Uterus (tissue), 4 donors: ENCODE data around the gene CD1D. TPM values are rescaled to one million over a fixed set of nuclear protein-coding genes. Genes with fewer than 3 reads are reported as not detected.

Experiments used
- DNase-seq, 2 donors: peaks; one replicate each; pipeline ENCODE4 v3.0.0-alpha.2; 2019 to 2020
- H3K27ac ChIP-seq, 2 donors: fragments of 200-600 bp; sonication (generic); 1 replicate in 1 of 2; 2 replicates in 1 of 2; pipeline ENCODE4 v1.5.1; 2016 to 2018
- H3K27me3 ChIP-seq, 2 donors: fragments of 200-600 bp; sonication (generic); one replicate each; pipeline ENCODE4 v1.5.1; 2018 to 2019; ENCODE audit warnings: control low read depth in 1 of 2
- H3K36me3 ChIP-seq, 2 donors: fragments of 200-600 bp; sonication (generic); one replicate each; pipeline ENCODE4 v1.5.1; 2019; ENCODE audit warnings: control low read depth in 1 of 2
- H3K4me1 ChIP-seq, 2 donors: fragments of 200-600 bp; sonication (generic); one replicate each; pipeline ENCODE4 v1.5.1; 2018 to 2019; ENCODE audit warnings: control low read depth in 1 of 2
- H3K4me3 ChIP-seq, 2 donors: fragments of 200-600 bp; sonication (generic); 1 replicate in 1 of 2; 2 replicates in 1 of 2; pipeline ENCODE4 v1.5.1; 2018 to 2019; ENCODE audit warnings: mild to moderate bottlenecking in 1 of 2
- H3K9me3 ChIP-seq, 2 donors: fragments of 200-600 bp; sonication (generic); one replicate each; pipeline ENCODE4 v1.5.1; 2019; ENCODE audit warnings: control low read depth in 1 of 2
- POLR2A ChIP-seq, 2 donors: fragments of 450-650 bp; IDR thresholded peaks; one replicate each; pipeline ENCODE4 v1.6.1; 2016; ENCODE audit warnings: antibody characterized with exemption in 2 of 2, mild to moderate bottlenecking in 1 of 2, moderate library complexity in 1 of 2
- intact Hi-C: fragments of 100-400 bp; cut with DNase I; formaldehyde crosslinking; loops from one replicate; pipeline ENCODE4 v1.15.1; 2023; ENCODE audit warnings: low total_unique reads
- total RNA-seq, 4 donors: library from RNA; depleted of rRNA in 3 of 4; stranded (reverse); fragments of >200 nt in 3 of 4; gene quantifications; one replicate each; pipeline versions ENCODE4 v1.1.0 to v1.2.4, GENCODE V29; 2014 to 2023
- TF ChIP-seq, protein P1 (sequence below), 4 experiments: fragments of 200-600 bp in 2 of 4; fragments of 450-650 bp in 2 of 4; sonication (generic) in 2 of 4; IDR thresholded peaks; one replicate each; pipeline ENCODE4 v1.5.1; 2016 to 2019; ENCODE audit warnings: antibody characterized with exemption in 4 of 4, mild to moderate bottlenecking in 2 of 4, moderate library complexity in 1 of 4
- donor health status: DM: yes; HTN: yes; CAD: no.

Gene CD1D
- total RNA-seq, 4 donors from 2014 or later = 1.5 to 3.4 (median 1.8) TPM

DNA sequence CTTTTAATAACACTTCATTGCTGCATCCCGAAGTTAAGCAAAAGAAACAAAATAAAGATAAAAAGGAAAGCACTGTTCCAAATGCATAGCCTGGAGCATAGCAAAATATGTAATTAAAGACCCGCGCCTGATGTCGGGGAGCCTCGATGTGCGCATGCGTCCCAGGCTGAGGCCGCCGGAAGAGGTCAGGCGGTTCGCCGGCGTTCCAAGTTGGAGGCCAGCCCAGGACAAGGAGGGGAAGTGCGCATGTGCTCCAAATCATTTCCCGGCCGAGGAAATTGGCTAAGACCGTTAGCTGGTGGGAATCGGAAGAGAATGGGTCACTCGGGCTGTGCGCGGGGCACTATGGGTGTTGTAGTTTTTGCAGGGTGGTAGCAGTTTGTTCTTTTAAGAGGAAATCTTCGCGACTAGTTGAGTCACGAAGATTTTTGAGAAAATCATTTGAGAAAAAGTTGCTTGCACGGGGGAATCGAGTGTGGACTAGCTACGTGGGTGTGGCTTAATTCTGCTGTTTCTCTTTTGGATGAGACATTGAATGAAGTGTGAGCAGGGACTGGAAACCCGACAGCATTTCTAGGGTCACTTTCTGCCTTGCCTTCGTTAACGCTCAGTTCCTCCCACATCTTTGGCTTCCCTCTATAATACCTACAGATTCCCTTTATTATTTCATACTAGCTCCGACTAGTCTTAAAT is 31.0 kb upstream of the CD1D start:
- peak; percentile 97 to 98 for DNase-seq
- H3K27ac ChIP-seq = peak overlapping the region; percentile 65 to 76
- intact Hi-C loops = no loop called here
- H3K27me3 ChIP-seq = no peaks in the 10 kb centered on the region
- H3K4me1 ChIP-seq = peaks cover 0 to 5% of the 10 kb centered on the region in 2 donors
- no peaks in the 10 kb centered on the region for H3K36me3 ChIP-seq
- TF ChIP-seq POLR2A (IDR thresholded peaks at IDR 0.05) = peak in 1 of 2 donors; percentile 9
- TF ChIP-seq, protein P1, sequence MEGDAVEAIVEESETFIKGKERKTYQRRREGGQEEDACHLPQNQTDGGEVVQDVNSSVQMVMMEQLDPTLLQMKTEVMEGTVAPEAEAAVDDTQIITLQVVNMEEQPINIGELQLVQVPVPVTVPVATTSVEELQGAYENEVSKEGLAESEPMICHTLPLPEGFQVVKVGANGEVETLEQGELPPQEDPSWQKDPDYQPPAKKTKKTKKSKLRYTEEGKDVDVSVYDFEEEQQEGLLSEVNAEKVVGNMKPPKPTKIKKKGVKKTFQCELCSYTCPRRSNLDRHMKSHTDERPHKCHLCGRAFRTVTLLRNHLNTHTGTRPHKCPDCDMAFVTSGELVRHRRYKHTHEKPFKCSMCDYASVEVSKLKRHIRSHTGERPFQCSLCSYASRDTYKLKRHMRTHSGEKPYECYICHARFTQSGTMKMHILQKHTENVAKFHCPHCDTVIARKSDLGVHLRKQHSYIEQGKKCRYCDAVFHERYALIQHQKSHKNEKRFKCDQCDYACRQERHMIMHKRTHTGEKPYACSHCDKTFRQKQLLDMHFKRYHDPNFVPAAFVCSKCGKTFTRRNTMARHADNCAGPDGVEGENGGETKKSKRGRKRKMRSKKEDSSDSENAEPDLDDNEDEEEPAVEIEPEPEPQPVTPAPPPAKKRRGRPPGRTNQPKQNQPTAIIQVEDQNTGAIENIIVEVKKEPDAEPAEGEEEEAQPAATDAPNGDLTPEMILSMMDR (IDR thresholded peaks at IDR 0.05) = peak in 1 of 4 experiments; percentile 26
- H3K4me3 ChIP-seq = peak overlapping the region; percentile 32 to 43
- no peaks in the 10 kb centered on the region for H3K9me3 ChIP-seq

GRCh38 chr1:158150523-158150922 is 30.2 kb upstream of the CD1D start:
- Histone ChIP-seq H3K9me3 (no peaks in the 10 kb centered on the region), H3K27me3 (no peaks in the 10 kb centered on the region), H3K36me3 (no peaks in the 10 kb centered on the region), H3K4me3 (no peak overlapping the region), H3K4me1 (peaks cover 0 to 5% of the 10 kb centered on the region in 2 donors), H3K27ac (peak overlapping the region in 1 of 2 donors; percentile 76)
- DNase-seq = no peak
- no peak for TF ChIP-seq POLR2A (IDR thresholded peaks at IDR 0.05)
- TF ChIP-seq, protein P1 (IDR thresholded peaks at IDR 0.05) = no peak
- intact Hi-C loops = no loop called here

DNA sequence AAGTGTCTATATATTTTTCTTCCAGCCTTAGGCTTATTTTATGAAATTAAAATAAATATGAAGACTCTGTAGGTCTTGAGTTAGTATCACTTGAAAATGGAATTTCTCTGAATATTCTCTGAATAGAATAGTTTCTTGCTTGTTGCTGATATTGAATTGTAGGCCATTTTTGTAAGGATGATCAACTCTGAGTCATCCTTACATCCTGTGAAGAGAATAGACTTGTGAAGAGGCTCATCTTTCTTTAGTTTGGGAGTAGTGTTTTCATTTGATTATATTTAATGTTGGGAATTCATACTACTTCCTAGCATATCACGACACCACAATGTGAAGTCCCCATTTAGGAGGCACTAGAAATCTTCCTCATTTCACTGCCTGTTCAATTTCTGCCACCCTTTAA is 27.5 kb upstream of the CD1D start:
- Histone ChIP-seq H3K36me3 (no peaks in the 10 kb centered on the region), H3K4me1 (peaks cover 0 to 5% of the 10 kb centered on the region in 2 donors), H3K4me3 (no peak overlapping the region), H3K27me3 (no peaks in the 10 kb centered on the region), H3K27ac (no peak overlapping the region), H3K9me3 (no peaks in the 10 kb centered on the region)
- intact Hi-C loops = no loop called here
- TF ChIP-seq, protein P1 (IDR thresholded peaks at IDR 0.05) = no peak
- no peak for TF ChIP-seq POLR2A (IDR thresholded peaks at IDR 0.05)
- no peak for DNase-seq

DNA sequence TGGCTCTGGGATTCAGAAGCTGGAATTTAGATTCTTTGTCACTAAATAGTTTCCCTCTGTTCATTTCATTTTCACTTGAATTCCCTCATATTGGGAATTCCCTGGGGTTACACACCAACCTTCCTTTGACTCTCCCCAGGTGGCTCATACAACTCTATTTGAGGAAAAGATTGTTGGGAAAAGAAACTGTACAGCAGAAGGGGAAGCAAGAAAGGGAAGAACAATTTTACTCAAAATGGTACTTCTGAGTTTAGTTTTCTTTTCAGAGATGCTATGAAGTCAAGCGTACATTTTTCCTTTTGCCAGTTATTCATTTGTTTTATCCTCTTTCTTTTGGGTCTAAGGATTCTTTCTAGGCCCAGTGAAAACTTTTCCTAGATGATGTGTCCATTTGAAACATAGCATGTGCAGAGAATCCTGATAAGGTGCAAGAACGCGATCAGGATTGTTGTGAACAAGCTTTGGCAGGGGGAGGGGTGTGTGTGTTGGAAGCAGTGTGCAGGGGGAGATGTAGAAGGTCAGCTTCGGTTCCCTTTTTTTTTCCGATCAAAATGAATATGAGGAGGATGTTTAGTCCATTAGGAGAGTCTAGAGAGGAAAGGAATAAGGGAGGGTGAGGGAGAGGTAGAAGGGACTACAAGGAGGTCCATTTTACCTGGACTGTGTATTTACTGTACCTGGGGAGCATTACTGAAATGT is 26.8 kb upstream of the CD1D start:
- intact Hi-C loops = no loop called here
- H3K27ac ChIP-seq = no peak overlapping the region

More for the DNA sequence above, 26.8 kb upstream of the CD1D start:
- no peak for DNase-seq
- no peak overlapping the region for H3K4me3 ChIP-seq
- no peaks in the 10 kb centered on the region for H3K9me3 ChIP-seq
- no peaks in the 10 kb centered on the region for H3K36me3 ChIP-seq
- H3K27me3 ChIP-seq = no peaks in the 10 kb centered on the region
- TF ChIP-seq, protein P1 (IDR thresholded peaks at IDR 0.05) = no peak
- TF ChIP-seq POLR2A (IDR thresholded peaks at IDR 0.05) = no peak
- H3K4me1 ChIP-seq = peaks cover 0 to 5% of the 10 kb centered on the region in 2 donors
